HG03460 (cell line): ENCODE measurements around the gene USP9X.
"Not testable (repeated sequence)": the region's sequence is repeated elsewhere in the genome, so short reads cannot be mapped to it uniquely, and the experiment has no call there.

ENCODE experiments used
- ATAC-seq: cut with Tn5 transposase; IDR thresholded peaks from one replicate; pipeline ENCODE4 v1.9.1; 2021; ENCODE audit not compliant: unreplicated experiment

The USP9X gene

DNA sequence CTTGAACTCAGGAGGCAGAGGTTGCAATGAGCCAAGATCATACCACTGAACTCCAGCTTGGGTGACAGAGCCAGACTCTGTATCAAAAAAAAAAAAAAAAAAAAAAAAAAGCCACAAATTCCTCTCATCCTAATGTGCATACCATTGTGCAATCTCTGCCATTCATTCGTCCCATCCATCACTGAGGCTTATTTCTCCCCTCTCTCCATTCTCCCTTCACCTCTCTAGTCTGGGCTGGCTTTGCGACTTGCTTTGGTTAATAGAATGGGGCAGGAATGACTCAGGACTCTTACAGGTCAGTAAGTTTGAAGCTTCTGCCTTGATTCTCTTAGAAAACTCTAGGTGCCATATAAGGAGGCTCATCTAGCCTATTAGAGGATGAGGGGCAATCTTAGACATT is 188.4 kb downstream of the USP9X start:
- ATAC-seq, result no peak

DNA sequence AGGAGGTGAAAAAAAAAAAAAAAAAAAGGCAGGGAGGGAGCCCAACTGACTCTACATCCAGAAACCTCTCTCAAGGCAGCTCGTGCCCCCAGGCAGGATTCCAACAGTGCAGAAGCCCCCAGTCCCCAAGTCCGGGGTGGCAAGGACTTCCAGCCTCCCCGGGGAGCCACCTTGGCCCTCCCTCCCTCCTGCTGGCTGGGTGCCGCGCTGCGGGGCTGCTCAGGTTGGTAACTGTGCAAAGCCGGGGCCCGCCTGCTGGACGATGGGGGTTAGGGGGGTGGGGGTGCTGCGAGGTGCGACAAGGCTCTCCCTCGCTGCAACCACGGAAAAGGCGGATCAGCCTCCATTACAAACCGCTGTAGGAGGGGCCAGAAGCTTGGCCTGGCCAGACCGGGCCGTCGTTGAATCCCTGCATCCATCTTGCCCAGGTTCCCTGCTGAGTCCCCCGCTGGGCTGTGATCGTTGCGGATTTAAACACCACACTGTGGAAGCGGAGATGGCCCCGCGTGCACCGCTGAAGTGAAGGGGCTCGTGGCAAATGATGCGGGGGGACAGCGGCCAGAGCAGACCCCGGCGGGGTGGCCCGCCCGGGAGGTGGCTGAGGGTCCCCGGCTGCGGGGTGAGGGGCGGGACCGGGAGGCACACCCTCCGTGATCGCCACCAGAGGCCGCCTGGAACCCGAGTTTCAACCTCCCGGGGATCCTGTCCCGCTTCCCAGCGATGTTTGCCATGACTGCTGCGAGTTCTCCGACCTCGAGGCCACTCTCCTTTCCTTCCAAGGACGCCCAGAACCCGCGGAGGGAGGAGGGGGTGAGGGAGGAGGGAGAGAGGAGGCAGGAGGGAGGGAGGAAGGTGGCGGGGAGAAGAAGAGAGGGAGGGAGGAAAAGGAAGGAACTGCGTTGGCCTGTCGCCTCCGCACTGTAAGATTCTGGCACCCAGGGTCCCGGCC is 190.7 kb downstream of the USP9X start:
- ATAC-seq, result no peak

DNA sequence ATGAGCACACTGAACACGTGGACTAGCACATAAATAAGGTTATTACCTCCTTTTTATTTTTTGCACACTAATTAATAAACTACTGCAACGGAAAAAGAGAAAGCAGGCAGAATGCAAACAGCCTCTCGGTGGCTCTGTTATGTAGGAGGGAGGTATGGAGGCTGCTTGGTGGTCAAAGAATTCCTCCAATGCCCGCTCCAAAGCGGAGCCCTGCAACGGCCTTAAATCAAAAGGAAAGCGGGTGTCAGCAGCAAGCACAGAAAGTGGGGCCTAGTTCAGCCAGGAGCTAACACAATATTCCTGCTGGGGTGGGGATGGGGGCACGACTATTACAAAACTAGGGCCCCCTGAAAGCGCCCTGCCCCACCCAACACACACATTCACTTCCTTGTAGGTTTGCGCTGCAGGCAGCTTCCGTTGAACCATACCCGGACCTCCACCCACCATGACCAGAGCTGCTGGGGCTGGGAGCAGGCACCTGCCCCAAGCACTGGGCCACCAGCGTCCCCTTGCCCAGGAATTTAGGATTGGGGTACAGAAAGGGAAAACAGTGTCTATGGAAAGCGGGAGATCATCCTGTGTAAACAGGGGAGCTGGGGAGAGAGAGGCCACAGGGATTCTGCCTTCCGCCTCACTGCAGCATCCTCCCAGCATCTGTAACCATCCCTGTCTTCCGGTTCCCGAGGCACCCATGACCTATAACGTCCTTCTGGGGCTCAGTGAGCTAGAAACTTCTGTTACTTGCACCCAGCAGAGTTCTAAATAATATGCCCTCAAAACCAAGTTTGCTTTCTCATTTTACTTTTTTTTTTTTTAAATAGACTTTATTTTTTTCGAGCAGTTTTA is 191.6 kb downstream of the USP9X start:
- ATAC-seq, result no peak

DNA sequence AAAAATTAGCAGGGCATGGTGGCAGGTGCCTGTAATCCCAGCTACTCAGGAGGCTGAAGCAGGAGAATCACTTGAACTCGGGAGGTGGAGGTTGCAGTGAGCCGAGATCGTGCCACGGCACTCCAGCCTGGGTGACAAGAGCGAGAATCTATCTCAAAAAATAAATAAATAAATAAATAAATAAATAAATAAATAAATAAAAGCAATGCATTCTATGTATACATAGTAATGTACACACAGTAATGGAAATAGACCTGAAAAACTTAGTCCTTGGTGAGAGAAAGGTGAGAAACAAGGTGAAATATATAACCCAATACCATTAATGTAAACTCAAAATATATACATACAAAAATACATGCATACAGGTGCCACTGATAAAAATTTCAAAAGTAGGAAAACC is 197.1 kb downstream of the USP9X start:
- ATAC-seq, result not testable (repeated sequence)

DNA sequence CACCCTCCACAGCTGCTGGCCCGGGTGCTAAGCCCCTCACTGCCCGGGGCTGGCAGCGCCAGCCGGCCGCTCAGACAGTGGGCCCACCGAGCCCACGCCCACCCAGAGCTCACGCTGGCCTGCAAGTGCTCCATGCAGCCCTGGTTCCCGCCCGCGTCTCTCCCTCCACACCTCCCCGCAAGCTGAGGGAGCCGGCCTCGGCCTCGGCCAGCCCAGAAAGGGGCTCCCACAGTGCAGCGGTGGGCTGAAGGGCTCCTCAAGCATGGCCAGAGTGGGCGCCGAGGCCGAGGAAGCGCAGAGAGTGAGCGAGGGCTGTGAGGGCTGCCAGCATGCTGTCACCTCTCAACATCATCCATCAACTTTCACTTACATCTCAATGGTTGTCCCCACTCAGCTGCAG is 200.7 kb downstream of the USP9X start:
- not testable (repeated sequence) for ATAC-seq
